ENCODE results near the gene HTR6.

The HTR6 gene

DNA sequence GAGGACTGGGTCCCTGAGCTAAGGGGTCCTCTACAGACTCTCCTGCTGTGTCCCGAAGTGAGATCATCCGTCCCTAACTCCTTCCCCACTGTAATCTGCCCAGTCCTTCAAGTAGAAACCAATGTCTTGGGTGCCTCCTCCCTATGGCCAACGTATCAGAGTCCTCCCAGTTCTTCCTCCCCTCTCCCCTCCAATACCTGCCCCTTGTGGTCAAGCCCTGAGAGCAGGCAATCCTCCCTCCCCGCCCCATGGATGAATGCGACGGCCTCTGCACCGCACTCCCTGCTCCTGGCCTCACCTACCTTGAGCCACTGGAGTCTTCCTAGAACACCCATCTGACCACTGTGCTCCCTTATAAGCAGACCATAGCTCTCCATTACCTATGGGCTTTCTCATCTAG, 31.1 kb downstream of the HTR6 start:
- no peak for TF ChIP-seq HDGF (IDR thresholded peaks at IDR 0.05; ENCODE audit: borderline replicate concordance)
- TF ChIP-seq NFRKB (IDR thresholded peaks at IDR 0.05), result no peak
- TF ChIP-seq SUZ12 (IDR thresholded peaks at IDR 0.05), result no peak
- TF ChIP-seq LEF1 (IDR thresholded peaks at IDR 0.05; ENCODE audit: borderline replicate concordance), result no peak
- POLR2A ChIA-PET, result no interaction called here
- no peak for DNase-seq (ENCODE audit: extremely low spot score)
- CTCF ChIA-PET, result interaction anchor here (1.0 kb wide), 1 partner anchor 16 kb away, joined by 3 read pairs; no protein-coding TSS in a partner anchor

DNA sequence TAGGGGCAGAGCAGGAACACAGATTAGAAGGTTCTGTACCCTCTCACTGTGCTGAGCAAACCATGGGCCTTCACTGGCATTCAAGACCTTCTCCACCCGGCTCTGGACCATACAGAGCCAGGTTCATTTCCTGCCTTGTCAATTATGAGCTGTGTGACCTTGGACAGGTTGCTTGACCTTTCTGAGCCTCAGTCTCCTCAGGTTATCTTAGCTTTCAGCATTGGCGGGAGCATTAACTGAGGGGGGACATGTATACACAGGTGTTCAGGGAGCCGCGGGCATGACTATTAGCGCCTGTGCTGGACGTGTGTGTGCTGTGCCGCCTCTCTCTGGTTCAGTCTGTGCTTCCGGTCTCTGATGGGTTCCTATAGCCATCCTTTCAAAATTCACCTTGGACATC, 32.1 kb downstream of the HTR6 start:
- CTCF ChIA-PET, result no interaction called here
- no peak for TF ChIP-seq HDGF (IDR thresholded peaks at IDR 0.05; ENCODE audit: borderline replicate concordance)
- TF ChIP-seq, protein P1, sequence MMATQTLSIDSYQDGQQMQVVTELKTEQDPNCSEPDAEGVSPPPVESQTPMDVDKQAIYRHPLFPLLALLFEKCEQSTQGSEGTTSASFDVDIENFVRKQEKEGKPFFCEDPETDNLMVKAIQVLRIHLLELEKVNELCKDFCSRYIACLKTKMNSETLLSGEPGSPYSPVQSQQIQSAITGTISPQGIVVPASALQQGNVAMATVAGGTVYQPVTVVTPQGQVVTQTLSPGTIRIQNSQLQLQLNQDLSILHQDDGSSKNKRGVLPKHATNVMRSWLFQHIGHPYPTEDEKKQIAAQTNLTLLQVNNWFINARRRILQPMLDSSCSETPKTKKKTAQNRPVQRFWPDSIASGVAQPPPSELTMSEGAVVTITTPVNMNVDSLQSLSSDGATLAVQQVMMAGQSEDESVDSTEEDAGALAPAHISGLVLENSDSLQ (IDR thresholded peaks at IDR 0.05), result no peak
- no peak for DNase-seq (ENCODE audit: extremely low spot score)
- POLR2A ChIA-PET, result no interaction called here

DNA sequence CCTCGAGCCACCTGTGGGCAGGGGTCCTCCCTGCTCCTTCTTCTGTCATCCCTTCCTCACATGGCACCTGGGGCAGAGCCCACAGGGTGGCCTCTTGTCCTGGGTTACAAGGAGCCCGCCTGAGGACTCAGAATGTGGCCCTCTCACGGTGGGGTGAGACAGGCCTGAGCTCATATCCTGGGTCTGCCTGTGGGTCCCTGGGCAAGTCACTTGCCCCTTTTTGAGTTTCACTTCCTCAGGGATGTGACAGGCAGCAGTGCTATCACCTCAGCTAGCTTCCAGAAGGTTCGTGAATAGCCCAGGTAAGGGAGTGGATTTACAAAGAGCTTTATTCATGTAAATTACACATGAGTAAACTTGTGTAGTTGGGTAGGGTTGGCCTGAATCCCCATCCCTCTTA, 33.5 kb downstream of the HTR6 start:
- DNase-seq (ENCODE audit: extremely low spot score), result no peak
- TF ChIP-seq L3MBTL2 (conservative IDR thresholded peaks at IDR 0.05), result no peak
- TF ChIP-seq SP1 (IDR thresholded peaks at IDR 0.05), result no peak
- TF ChIP-seq, protein P1 (IDR thresholded peaks at IDR 0.05), result no peak
- no peak for TF ChIP-seq FOXA1 (IDR thresholded peaks at IDR 0.05)
- TF ChIP-seq FOXM1 (IDR thresholded peaks at IDR 0.05; ENCODE audit: borderline replicate concordance), result no peak
- TF ChIP-seq HDGF (IDR thresholded peaks at IDR 0.05; ENCODE audit: borderline replicate concordance), result no peak
- no peak for TF ChIP-seq CTBP1 (IDR thresholded peaks at IDR 0.05; ENCODE audit: borderline replicate concordance)
- TF ChIP-seq SUZ12 (IDR thresholded peaks at IDR 0.05), result no peak
- no peak for TF ChIP-seq ARNT (IDR thresholded peaks at IDR 0.05)
- no peak for TF ChIP-seq TARDBP (IDR thresholded peaks at IDR 0.05)
- no peak for TF ChIP-seq NFRKB (IDR thresholded peaks at IDR 0.05)
- no peak for TF ChIP-seq ZNF384 (IDR thresholded peaks at IDR 0.05)
- TF ChIP-seq BHLHE40 (IDR thresholded peaks at IDR 0.05; ENCODE audit: borderline replicate concordance), result no peak
- TF ChIP-seq ELF4 (IDR thresholded peaks at IDR 0.05), result no peak
- no peak for TF ChIP-seq LEF1 (IDR thresholded peaks at IDR 0.05; ENCODE audit: borderline replicate concordance)
- TF ChIP-seq FOXK2 (IDR thresholded peaks at IDR 0.05), result no peak
- ChIA-PET CTCF (interaction anchor here (1.0 kb wide), 1 partner anchor 17 kb away, joined by 4 read pairs; no protein-coding TSS in a partner anchor), POLR2A (no interaction called here)

DNA sequence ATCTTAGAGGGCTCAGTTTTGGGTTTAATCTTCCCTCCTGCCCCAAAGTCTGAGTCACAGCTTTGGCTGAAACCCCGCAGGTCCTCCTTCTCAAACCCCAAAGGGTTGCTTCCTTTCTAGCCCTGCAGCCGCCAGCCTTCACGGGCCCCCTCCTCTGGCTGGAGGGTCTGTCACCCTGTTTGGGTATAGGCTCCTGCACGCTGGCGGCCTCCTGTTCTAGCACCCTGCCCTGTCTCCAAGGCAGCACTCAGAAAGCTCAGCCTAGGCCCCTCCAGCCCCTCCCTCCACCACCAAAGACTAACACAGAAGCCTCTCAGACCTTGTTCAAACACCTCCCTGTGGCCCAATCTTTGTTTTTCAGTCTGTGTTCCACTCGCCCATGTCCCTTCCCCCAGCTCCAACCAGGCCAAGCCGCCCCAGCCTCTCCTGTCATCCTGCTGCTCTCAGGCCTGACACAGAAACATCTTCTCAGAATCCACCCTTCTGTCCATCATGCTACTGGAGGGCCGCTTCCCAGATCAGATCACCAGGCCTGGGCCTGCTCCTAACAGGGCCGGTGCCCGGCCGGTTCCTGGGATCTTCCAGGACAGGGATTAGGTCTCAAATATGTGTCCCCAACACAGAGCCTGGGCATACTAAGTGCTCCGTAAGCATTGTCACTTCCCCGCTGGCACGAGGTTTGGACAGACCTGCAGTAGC, 35.6 kb downstream of the HTR6 start:
- ChIA-PET CTCF (no interaction called here), POLR2A (no interaction called here)
- DNase-seq (ENCODE audit: extremely low spot score), result no peak
- TF ChIP-seq CTBP1 (IDR thresholded peaks at IDR 0.05; ENCODE audit: borderline replicate concordance), result no peak
- no peak for TF ChIP-seq FOXM1 (IDR thresholded peaks at IDR 0.05; ENCODE audit: borderline replicate concordance)
- TF ChIP-seq FOXA1 (IDR thresholded peaks at IDR 0.05), result no peak
- no peak for TF ChIP-seq FOXK2 (IDR thresholded peaks at IDR 0.05)
- TF ChIP-seq ELF4 (IDR thresholded peaks at IDR 0.05), result no peak
- TF ChIP-seq BHLHE40 (IDR thresholded peaks at IDR 0.05; ENCODE audit: borderline replicate concordance), result no peak
- no peak for TF ChIP-seq LEF1 (IDR thresholded peaks at IDR 0.05; ENCODE audit: borderline replicate concordance)
- no peak for TF ChIP-seq L3MBTL2 (conservative IDR thresholded peaks at IDR 0.05)
- TF ChIP-seq ZNF384 (IDR thresholded peaks at IDR 0.05), result no peak
- no peak for TF ChIP-seq ARNT (IDR thresholded peaks at IDR 0.05)
- no peak for TF ChIP-seq HDGF (IDR thresholded peaks at IDR 0.05; ENCODE audit: borderline replicate concordance)

DNA sequence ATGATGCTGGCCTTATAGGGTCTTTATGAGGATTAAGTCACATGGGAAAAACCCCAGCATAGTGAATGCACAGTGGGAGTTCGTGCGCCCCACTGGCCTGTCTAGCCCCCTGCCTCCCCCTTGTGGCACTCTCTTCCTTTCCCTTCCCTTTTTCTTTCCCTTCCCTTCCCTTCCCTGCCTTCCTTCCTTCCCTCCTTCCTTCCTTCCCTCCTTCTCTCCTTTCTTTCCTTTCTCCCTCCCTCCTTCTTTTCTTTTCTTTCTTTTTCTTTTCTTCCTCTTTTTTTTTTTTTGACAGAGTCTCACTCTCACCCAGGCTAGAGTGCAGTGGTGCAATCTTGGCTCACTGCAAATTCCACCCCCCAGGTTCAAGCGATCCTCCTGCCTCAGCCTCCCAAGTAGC, 38.6 kb downstream of the HTR6 start:
- TF ChIP-seq FOXK2 (IDR thresholded peaks at IDR 0.05), result no peak
- no peak for TF ChIP-seq BHLHE40 (IDR thresholded peaks at IDR 0.05; ENCODE audit: borderline replicate concordance)
- TF ChIP-seq TARDBP (IDR thresholded peaks at IDR 0.05), result no peak
- TF ChIP-seq CTBP1 (IDR thresholded peaks at IDR 0.05; ENCODE audit: borderline replicate concordance), result no peak
- TF ChIP-seq SP1 (IDR thresholded peaks at IDR 0.05), result no peak
- TF ChIP-seq SUZ12 (IDR thresholded peaks at IDR 0.05), result no peak
- no peak for TF ChIP-seq NFRKB (IDR thresholded peaks at IDR 0.05)
- no peak for TF ChIP-seq HDGF (IDR thresholded peaks at IDR 0.05; ENCODE audit: borderline replicate concordance)
- TF ChIP-seq FOXM1 (IDR thresholded peaks at IDR 0.05; ENCODE audit: borderline replicate concordance), result no peak
- no peak for TF ChIP-seq ELF4 (IDR thresholded peaks at IDR 0.05)
- TF ChIP-seq ZNF384 (IDR thresholded peaks at IDR 0.05), result no peak
- TF ChIP-seq LEF1 (IDR thresholded peaks at IDR 0.05; ENCODE audit: borderline replicate concordance), result no peak
- no peak for TF ChIP-seq ARNT (IDR thresholded peaks at IDR 0.05)
- no peak for TF ChIP-seq L3MBTL2 (conservative IDR thresholded peaks at IDR 0.05)
- TF ChIP-seq FOXA1 (IDR thresholded peaks at IDR 0.05), result no peak
- TF ChIP-seq, protein P1 (IDR thresholded peaks at IDR 0.05), result no peak
- no peak for DNase-seq (ENCODE audit: extremely low spot score)
- ChIA-PET POLR2A (no interaction called here), CTCF (interaction anchor here (1.1 to 4.1 kb wide), 3 partner anchors 9 to 42 kb away, joined by 4 to 53 read pairs (median 10); no protein-coding TSS in a partner anchor)
